HS-27A (cell line): ENCODE data around the gene BLCAP.

Source experiments
- DNase-seq: peaks from one replicate; pipeline ENCODE4 v3.0.0-alpha.2; 2012; ENCODE audit warnings: low read depth, missing footprints

The BLCAP gene

DNA sequence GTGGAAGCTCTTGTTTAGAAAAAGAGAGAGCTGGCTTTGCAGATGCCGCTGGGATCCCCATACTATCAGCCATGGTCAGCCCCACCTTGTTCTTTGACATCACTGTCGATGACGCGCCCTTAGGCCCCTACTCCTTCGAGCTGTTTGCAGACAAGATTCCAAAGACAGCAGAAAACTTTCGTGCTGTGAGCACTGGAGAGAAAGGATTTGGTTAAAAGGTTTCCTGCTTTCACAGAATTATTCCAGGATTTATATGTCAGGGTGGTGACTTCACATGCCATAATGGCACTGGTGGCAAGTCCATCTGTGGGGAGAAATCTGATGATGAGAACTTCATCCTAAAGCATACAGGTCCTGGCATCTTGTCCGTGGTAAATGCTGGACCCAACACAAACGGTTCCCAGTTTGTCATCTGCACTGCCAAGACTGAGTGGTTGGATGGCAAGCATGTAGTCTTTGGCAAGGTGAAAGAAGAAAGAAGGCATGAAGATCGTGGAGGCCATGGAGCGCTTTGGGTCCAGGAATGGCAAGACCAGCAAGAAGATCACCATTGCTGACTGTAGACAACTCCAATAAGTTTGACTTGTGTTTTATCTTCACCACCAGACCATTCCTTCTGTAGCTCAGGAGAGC lies 2.4 kb upstream of the BLCAP start:
- no peak for DNase-seq

DNA sequence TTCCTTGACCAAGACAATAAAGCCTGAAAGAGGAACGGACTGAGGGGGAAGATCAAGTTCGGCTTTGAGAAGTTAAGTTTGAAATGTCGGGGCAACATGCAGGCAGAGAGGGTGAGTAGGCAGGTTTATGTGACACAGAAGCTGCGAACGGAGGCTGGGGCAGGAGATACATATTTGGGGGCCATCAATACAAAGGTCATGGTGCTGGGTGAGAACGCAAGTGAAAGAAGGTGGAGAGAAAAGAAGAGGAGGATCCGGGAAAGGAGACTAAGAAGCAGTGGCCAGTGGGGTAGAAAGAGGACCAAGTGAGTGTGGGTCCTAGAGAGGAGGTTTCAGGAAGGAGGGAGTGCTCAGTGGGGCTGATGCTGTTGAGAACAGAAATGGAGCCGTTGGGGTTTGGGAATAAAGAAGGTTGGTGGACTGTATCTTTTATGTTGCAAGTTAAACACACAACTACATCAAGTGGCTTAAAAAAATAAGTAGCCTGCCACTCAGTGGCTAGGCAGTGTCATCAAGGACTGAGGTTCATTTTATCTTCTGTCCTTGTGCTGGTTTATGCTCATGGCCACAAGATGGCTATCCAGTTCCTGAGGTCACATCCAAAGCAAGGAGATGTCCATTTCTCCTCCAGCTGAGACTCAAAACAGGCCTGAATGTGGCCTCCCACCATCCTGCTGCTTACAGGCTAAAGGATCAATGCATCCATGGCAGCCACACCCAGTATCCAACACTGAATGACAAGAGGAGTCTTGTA lies 1.7 kb upstream of the BLCAP start:
- no peak for DNase-seq

DNA sequence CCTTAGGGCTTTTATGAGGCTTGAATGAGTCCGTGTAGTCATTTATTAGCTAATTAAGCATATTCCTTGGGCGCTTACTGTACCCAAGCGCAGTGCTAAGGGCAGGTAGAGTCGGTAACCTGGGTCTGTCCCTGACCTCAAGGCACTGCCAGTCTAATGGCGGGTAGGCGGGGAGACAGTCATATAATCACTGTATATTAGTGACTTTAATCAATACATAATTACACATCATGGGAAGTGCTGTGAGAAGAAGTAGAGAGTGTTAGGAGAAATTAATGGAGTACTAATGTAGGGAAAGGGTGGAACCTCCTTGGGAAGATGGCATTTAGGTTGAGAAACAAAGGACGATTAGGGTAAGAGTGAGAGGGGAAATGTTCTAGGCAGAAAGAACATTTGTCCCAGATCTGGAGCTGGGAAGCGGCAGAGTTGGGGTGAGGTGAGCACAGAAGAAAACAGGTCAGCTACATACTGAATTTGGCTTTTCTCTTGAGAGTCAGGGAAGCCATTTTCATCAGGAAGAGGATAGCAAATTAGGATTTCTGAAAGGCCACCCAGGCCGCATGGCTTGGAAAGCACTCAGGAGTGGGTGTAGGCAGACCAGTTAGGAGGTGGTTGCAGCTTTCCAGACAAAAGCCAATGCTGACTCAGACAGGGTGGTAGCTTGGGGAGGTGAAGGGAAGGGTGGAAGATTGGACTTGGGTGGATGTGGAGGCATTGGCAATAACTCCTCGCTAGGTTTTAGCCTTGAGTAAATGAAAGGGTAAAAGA lies 954 bp upstream of the BLCAP start:
- DNase-seq: no peak

DNA sequence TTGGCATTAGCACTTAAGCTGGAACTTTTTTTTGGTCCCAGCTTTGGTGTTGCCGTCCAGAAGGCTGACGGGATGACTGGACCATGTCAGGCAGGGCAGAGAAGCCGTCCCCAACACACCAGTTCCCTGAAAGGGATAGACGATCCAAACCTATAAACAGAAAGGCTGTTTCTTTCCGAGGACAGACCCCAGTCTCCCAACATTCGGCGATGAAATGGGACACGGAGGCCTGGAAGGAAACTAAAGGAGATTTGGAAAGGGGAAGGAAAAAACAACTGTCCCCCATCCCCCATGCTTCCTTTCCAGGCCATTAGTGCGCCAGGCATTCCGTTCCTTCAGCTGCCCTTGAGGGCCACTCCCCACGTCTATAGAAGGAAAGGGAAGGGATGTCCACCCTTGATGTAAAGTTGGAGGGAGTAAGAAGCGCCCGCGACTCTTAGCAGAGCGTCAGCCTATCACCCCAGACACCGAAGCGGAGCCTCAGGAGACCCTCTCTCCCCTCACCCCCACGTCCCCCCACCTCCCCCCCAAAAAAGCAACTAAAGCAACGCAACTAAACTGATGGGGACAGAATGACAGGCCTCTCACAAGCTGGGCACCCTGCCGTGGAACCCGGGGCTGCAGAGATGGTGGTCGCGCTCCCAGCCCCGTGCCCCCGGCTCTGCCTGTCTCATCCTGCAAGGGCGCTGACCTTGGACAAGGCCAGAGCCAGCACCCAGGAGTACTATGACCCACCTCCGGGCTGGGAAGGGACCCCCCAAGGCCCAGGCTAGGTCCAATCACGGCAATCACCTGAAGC lies 638 bp downstream of the BLCAP start:
- no peak for DNase-seq

DNA sequence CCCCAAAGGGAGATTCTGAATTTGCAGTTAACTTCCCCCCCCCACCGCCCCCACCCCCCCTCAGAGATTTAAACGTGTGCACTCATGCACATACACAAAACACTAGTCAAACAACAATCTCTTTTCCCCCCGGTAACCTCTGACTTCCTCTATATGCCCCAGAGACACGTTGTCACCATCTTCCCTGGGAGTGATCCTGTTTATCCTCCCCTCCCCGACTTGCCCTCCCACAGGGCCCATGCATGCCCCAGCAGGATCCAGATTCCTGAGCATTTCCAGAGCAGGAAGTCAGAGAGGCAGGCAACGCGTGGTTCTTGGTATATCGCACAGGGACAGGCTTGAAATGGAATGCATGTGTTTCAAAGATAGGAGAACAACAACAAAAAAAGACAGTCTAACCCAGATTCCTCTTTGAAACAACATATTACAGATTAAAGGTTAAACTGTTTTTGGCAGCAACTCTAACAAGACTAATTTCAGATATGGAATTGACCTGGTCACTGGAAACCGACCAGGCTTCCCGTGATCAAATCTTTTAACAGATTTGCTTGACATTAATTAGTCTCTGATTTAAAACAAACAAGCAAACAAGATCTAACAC lies 1.3 kb downstream of the BLCAP start:
- DNase-seq: no peak

DNA sequence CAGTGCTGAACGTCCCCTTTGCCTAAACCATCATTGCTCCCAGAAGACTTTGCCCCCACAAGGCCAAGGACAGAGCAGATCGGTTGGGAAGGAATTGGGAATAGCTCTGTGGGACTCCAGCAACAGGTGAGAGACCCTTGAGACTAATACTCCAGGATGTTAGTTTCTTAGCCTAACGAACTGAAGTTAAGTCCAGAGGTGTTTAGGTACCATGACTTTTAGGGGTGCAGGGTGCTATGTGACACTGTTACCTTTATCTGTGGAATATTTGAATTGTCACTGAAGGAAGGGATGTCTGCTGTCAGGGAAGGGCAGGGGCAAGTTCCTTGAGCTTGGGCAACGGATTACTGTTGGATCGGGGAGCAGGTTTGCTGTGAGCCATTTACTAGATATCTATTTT lies 1.9 kb downstream of the BLCAP start:
- DNase-seq: no peak

DNA sequence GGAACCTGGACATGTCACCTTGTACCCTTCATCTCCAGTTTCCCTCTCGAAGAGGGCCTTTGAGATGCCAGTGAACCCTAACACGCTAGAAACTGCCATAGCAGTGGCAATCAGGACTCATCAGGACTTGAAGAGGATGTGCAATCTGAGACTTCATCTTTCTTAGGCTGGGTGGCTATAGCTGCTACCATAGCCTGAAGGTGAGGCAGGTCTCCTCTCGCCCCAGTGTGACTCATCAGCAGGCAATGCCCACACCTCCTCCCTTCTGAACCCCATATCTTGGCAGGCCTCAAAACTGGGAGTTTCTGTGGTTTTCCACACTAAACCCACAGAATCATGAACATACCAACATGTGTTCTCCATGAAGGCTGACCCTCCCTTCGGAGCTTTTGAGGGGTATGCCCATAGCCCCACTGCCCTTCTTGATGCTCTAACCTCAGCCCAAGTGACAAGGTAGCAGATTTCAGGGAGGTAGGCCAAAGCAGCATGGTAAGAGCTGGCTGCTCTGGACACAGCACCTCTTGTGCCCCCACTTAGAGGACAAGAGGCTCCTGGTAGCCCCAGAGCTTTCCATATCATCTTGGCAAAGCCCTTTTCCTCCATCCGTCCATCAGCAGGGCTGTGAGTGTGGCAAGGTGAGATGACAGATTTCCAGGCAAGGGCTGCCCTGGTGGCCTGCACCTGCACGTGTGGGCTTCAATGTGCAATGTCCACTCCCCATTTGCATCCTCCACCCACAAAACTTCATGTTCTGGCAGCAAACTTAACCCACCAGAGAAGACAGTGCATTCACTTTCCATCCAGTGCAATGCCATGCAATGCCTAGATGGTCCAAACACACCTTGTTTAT lies 2.6 kb downstream of the BLCAP start:
- no peak for DNase-seq

DNA sequence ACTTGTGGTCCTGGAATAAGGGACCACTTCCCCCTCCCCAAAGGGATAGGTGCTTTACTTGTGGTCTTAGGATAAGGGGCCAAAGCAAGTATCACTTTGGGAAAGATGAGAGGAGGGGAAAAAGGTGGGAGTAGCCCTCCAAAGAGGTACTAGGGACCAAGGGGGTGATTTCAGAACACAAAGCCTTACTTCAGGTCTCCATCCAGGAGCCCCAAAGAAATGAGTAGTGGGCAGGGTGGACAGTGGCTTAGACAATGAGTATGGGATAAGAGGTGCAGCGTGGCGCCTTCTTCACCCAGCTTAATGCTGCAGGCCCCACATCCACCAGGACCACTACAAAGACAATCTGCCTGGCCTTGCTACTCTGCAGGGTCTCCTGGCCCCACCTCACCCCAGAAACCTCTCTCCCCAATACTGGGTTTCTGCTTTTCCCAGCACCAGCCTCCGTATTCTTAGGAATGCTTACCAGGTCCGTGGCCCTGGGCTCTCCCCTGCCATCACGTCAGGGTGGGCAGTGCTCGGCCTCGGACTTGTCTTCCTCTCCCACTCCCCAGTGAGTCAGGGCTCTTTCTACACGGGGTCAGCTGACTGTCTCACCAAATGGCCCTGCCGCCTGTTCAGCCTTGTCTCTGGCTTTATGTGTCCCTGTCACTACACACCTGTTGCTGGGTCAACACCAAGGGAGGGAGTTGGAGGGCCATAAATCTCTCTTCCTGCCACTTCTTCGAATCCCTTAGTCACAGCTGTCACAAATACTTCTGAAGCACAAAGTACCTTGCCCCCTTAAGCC lies 3.6 kb downstream of the BLCAP start:
- DNase-seq: no peak

DNA sequence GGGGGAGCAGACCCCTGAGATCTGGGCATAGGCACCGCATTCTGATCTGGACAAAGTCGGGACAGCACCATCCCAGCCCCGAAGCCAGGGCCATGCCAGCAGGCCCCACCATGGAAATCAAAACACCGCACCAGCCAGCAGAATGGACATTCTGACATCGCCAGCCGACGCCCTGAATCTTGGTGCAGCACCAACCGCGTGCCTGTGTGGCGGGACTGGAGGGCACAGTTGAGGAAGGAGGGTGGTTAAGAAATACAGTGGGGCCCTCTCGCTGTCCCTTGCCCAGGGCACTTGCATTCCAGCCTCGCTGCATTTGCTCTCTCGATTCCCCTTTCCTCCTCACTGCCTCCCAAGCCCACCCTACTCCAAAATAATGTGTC lies 4.7 kb downstream of the BLCAP start:
- DNase-seq: no peak

DNA sequence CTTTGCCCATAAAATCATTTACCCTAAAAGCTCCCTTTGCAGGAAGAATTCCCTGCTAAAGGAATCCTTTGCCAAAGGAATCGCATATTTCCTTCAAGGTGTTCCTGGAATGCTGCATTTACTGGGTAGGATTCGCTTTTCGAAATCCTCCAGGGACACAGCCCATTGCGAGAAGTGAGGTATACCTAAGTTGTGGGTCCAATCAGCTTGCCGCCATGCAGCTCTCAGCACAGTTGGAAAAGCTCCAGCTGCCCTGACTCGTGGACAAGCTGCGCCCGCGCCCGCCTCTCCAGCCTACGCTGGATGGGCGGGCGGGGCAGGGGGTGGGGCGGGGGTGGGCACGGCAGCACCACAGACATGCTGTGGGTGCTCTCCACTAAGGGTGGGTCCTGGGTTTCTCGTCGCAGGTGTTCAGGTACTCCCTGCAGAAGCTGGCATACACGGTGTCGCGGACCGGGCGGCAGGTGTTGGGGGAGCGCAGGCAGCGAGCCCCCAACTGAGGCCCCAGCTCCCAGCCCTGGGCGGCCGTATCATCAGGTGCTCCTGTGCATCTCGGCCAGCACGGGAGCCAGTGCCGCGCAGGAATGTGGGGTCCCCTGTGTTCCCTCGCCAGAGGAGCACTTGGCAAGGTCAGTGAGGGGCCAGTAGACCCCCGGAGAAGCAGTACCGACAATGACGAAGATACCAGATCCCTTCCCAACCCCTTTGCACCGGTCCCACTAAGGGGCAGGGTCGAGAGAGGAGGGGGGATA lies 5.2 kb downstream of the BLCAP start:
- DNase-seq: no peak

DNA sequence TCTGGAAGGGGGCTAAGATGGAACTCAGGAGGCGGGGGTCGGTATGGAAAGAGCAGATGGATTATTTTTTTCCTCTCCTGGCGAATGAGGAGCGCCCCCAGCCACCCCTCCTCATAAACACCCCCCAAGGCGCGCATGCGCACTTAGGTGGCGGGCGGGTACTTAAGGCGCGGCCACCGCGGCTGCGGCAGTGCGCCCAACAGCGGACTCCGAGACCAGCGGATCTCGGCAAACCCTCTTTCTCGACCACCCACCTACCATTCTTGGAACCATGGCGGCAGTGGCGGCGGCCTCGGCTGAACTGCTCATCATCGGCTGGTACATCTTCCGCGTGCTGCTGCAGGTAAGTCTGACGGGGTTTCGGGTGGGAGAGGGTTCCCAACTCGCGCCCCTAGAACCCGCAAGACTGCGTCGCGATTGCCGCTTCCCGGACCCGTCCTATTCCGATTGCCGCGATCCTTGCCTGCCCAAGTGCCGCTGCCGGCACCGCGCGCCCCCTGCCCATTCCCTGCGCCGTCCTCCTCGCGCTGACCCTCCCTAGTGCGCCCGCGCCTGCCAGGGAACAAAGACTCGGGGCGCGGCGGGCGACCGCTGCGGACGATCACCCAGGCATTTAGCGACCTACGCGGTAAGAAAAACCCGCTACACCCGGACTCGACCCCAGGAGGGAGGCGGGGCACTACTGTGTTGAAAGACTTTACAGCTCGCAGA lies 6.5 kb downstream of the BLCAP start, which contains the start of gene NNAT:
NNAT (plus strand) TSS at position 190 of the 711 bp plus-strand sequence; CDS start at position 272, 82 bp downstream.
- DNase-seq: no peak

DNA sequence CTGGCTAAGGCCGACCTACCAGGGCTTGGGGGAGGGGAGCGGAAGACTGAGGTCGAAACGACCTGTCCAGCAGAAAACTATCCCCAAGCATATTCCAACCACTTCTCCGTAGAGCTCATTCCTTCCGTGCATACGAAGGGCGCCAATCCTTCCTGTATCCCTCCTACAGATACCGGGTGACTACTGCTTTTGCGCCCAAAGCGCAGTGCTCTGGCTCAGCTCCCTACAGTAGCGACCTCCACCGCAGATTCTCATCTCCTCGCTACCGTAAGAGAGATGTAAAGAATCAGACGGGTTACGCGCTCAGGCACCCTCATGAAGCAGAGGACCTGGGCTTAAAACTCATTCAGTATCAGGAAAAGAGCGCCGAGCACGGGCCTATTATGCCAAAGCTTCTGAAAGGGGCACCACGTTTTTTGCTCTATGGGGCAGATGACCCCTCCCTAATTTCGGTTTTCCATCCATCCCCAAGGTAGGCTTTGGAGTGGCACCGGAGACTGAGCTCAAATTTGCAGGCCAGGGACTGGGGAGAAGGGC lies 7.2 kb downstream of the BLCAP start:
- DNase-seq: no peak

DNA sequence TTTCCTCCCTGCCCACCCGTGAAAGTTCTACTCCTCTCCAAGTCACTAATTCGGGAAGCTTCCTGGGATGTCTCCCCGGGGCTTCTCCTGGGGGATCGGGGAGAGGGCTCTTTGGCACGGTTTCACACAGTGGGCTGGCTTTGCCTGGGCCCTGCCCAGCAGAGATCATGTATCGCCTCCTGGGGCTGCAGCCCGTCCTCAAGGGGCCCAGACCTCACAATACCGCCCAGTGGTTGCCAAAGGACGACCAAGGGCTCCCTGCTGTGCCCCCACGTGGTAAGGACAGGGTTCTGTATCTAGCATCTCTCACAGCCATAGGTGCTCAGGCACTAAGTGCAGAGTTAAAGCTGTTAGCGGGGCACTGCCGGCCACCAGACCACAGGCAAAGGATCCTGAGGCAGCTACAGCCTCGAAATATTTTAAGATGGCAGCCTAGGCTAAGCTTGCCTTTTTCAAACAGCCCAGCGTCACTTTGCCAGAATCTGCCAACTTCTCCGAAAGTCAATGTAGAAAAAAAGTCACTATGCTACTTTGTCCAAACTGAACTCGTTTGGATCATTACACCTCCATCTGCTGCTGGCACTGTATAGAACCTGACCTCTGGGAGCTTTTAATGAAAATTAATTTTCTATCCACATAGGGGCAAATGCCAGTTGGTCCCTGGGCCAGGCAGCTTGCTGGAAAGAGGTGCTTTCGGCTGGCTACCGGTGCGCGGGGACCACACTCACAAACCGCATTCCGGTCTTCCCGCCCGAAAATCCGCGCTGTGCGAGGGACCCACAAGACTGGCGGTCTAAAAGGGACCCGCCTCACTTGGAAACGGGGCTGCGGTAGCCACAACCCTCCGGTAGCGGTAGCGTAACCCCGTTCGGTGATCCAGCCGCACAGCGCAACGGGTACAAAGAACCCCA lies 7.9 kb downstream of the BLCAP start:
- no peak for DNase-seq

DNA sequence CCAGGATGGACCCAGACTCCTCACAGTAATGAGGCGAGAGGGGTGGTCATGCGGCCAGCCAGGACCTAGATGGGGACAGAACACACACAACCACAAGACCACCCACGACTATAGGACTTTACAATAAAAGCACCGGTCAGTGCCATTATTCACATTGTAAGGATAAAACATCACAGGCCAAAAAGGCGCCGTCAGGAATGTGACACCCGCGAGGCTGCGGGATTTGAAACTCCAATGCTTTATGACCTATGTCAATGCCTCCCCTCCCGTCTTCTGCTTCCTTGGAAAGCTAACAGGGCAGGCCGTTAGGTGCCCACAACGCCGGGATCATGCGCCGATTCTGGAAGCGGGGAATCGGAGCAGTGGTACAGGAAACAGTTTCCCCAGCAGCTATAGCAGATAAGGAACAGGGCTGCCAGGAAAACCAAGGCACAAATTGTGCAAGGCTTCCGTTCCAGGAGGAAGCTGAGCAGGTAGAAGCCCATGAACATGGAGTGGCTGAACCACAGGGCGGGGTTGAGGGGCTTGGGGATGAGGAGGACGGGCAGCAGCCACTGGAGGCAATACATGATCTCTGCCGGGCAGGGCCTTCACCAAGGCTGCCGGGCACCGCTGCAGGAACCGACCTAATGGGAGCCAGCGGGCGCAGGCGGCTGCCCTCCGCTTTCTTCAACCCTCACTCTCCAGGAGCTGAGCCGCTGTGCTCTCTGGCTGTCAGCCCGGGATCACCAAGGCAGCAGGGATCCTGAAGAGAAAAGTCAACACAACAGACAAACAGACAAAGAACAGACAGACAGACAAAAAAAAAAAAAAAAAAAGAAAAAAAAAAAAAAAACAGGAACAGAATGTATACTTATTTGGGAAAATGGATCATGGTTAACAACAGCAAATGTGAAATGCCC lies 8.8 kb downstream of the BLCAP start:
- DNase-seq: no peak

DNA sequence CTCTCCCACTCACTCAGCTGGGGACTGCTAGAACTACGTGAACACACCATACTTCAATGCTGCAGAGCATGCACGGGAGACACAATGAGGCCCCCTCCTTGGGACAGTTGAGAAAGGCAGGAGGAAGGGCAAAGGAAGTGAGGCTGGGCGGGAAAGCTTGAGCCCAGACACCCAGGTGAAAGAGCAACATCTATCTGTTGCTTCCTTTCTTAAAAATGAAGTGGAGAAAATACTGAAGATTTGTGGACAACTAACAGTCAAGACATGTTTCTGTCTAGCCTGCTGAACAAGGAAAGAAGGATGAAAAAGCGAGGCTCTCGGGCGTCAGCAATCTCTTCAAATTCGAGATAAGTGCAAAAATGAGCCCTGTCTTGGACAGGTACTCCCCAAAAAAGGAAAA lies 9.6 kb downstream of the BLCAP start:
- DNase-seq: no peak
